HG03139 (cell line): Measurements from ENCODE around the gene EFCC1.
"Not testable (repeated sequence)": the region's sequence is repeated elsewhere in the genome, so short reads cannot be mapped to it uniquely, and the experiment has no call there.

Experiments used
- ATAC-seq: cut with Tn5 transposase; IDR thresholded peaks from one replicate; pipeline ENCODE4 v1.9.1; 2021; ENCODE audit not compliant: unreplicated experiment

The EFCC1 gene

GRCh38 chr3:129069313-129070085, 68.4 kb downstream of the EFCC1 start:
- ATAC-seq: not testable (repeated sequence)

- no peak for ATAC-seq
Measured at GRCh38 chr3:129070086-129070885, 69.2 kb downstream of the EFCC1 start.

GRCh38 chr3:129077222-129077621, 76.1 kb downstream of the EFCC1 start:
- no peak for ATAC-seq

GRCh38 chr3:129078510-129078909, 77.4 kb downstream of the EFCC1 start:
- no peak for ATAC-seq

GRCh38 chr3:129081503-129081902, 80.4 kb downstream of the EFCC1 start:
- ATAC-seq: no peak

GRCh38 chr3:129082026-129082425, 80.9 kb downstream of the EFCC1 start:
- no peak for ATAC-seq

GRCh38 chr3:129084501-129084900, 83.4 kb downstream of the EFCC1 start:
- ATAC-seq: no peak

- ATAC-seq: no peak
Measured at GRCh38 chr3:129085165-129085715, 84.1 kb downstream of the EFCC1 start.

GRCh38 chr3:129085818-129086217, 84.7 kb downstream of the EFCC1 start:
- no peak for ATAC-seq

- ATAC-seq: no peak
Measured at GRCh38 chr3:129087138-129087702, 86.1 kb downstream of the EFCC1 start.

- ATAC-seq: not testable (repeated sequence)
Measured at GRCh38 chr3:129087904-129088303, 86.8 kb downstream of the EFCC1 start.

- ATAC-seq: not testable (repeated sequence)
Measured at GRCh38 chr3:129088312-129088711, 87.2 kb downstream of the EFCC1 start.
